Neuronal stem cell (in vitro differentiated cells): ENCODE results near the gene TBC1D22A.

Experiments used
- DNase-seq: peaks from one replicate; pipeline ENCODE4 v3.0.0-alpha.2; 2013; ENCODE audit warnings: low spot score
- H2AFZ ChIP-seq: one replicate; pipeline ENCODE4 v1.6.1; 2013; ENCODE audit warnings: mild to moderate bottlenecking, low read length, inconsistent platforms
- H2AK5ac ChIP-seq: 2 replicates; pipeline ENCODE4 v1.6.1; 2013; ENCODE audit warnings: low read depth, mild to moderate bottlenecking, inconsistent platforms, low read length, moderate library complexity, mixed read lengths
- H2BK120ac ChIP-seq: 2 replicates; pipeline ENCODE4 v1.6.1; 2013; ENCODE audit warnings: low read depth, mild to moderate bottlenecking, inconsistent platforms, low read length, moderate library complexity, mixed read lengths
- H2BK12ac ChIP-seq: one replicate; pipeline ENCODE4 v1.6.1; 2013; ENCODE audit warnings: low read length, inconsistent platforms
- H2BK15ac ChIP-seq: 2 replicates; pipeline ENCODE4 v1.6.1; 2013; ENCODE audit warnings: mild to moderate bottlenecking, low read length, inconsistent platforms, mixed read lengths
- H2BK5ac ChIP-seq: one replicate; pipeline ENCODE4 v1.6.1; 2013; ENCODE audit warnings: inconsistent platforms, mild to moderate bottlenecking, low read length, moderate library complexity
- H3K14ac ChIP-seq: one replicate; pipeline ENCODE4 v1.6.1; 2013; ENCODE audit warnings: low read length, inconsistent platforms
- H3K18ac ChIP-seq: 2 replicates; pipeline ENCODE4 v1.6.1; 2013; ENCODE audit warnings: low read length, inconsistent platforms
- H3K23ac ChIP-seq: 2 replicates; pipeline ENCODE4 v1.6.1; 2013; ENCODE audit warnings: low read depth, mild to moderate bottlenecking, mixed read lengths, low read length, inconsistent platforms; ENCODE audit not compliant: poor library complexity
- H3K27ac ChIP-seq: replicated peaks from 3 replicates; pipeline ENCODE4 v1.5.1; 2013; ENCODE audit warnings: low read length, inconsistent platforms
- H3K27me3 ChIP-seq, 3 experiments: 2 replicates each; pipeline ENCODE4 v1.6.1; 2013; ENCODE audit warnings: low read length in 3 of 3, mild to moderate bottlenecking in 2 of 3, inconsistent platforms in 1 of 3, low read depth in 1 of 3, mixed read lengths in 1 of 3, moderate library complexity in 1 of 3; ENCODE audit not compliant: control insufficient read depth in 3 of 3, insufficient read depth in 3 of 3
- H3K36me3 ChIP-seq, 2 donors: replicated peaks in 1 of 2; 2 replicates each; pipeline ENCODE4 v1.6.1; 2013; ENCODE audit warnings: low read length in 2 of 2; ENCODE audit not compliant: control insufficient read depth in 2 of 2, insufficient read depth in 2 of 2
- H3K4ac ChIP-seq: 2 replicates; pipeline ENCODE4 v1.6.1; 2013; ENCODE audit warnings: inconsistent platforms, mild to moderate bottlenecking, low read length, moderate library complexity
- H3K4me1 ChIP-seq, 2 donors: 1 replicate in 1 of 2; 2 replicates in 1 of 2; pipeline ENCODE4 v1.6.1; 2013; ENCODE audit warnings: low read length in 2 of 2, low read depth in 1 of 2; ENCODE audit not compliant: control insufficient read depth in 2 of 2, insufficient read depth in 1 of 2
- H3K4me2 ChIP-seq: one replicate; pipeline ENCODE4 v1.6.1; 2013; ENCODE audit warnings: mild to moderate bottlenecking, low read length, inconsistent platforms; ENCODE audit not compliant: insufficient read depth, poor library complexity, severe bottlenecking
- H3K4me3 ChIP-seq, 2 donors: 2 replicates each; pipeline ENCODE4 v1.5.1; 2013; ENCODE audit warnings: low read length in 2 of 2, mild to moderate bottlenecking in 2 of 2, inconsistent platforms in 1 of 2, moderate library complexity in 1 of 2
- H3K79me1 ChIP-seq: one replicate; pipeline ENCODE4 v1.6.1; 2013; ENCODE audit warnings: low read depth, mild to moderate bottlenecking, inconsistent platforms, low read length, moderate library complexity
- H3K9ac ChIP-seq: one replicate; pipeline ENCODE4 v1.6.1; 2013; ENCODE audit warnings: mild to moderate bottlenecking, low read depth, low read length, inconsistent platforms; ENCODE audit not compliant: poor library complexity
- H3K9me3 ChIP-seq, 2 donors: replicated peaks in 1 of 2; 2 replicates each; pipeline versions ENCODE3 to v1.6.1; 2013; ENCODE audit warnings: low read length in 2 of 2, mild to moderate bottlenecking in 2 of 2, inconsistent platforms in 1 of 2, low read depth in 1 of 2, mixed read lengths in 1 of 2, moderate library complexity in 1 of 2; ENCODE audit not compliant: control insufficient read depth in 2 of 2, insufficient read depth in 1 of 2
- H4K8ac ChIP-seq: one replicate; pipeline ENCODE4 v1.6.1; 2013; ENCODE audit warnings: low read depth, mild to moderate bottlenecking, inconsistent platforms, low read length, moderate library complexity
- H4K91ac ChIP-seq: one replicate; pipeline ENCODE4 v1.6.1; 2013; ENCODE audit warnings: low read length, low read depth, mild to moderate bottlenecking, inconsistent platforms; ENCODE audit not compliant: poor library complexity
- WGBS, 2 donors: extraction: QIAGEN DNeasy Blood & Tissue Kit; methylation state at CpG; one replicate each; pipeline ENCODE4 v1.1.7; 2013; ENCODE audit warnings: missing lambda C conversion rate in 2 of 2, mixed read lengths in 1 of 2; ENCODE audit not compliant: insufficient read length in 2 of 2, insufficient replicate concordance in 1 of 2; ENCODE audit errors: extremely low coverage in 2 of 2; 5-methylcytosine and 5-hydroxymethylcytosine counted together

TBC1D22A gene

DNA sequence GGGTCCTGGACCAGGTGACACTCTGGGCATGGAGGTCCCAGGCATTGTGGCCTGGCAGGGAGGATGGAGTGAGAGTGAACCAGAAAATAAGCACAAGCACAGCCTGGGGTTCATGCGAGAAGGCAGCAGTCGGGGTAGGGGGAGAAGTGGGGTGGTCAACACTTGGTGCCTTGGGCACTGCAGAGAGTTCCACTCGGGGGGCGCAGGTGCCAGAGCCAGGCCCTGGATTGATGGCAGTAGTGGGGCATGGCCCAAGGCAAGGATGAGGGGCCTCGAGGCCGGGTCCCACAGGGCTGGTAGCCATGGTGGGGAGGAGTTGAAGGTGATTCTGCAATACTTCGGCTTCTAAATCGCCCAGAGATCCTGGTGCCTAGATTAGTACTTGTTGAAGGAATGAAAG is 372.9 kb downstream of the TBC1D22A start:
- no peaks in the 10 kb centered on the region for H3K27me3 ChIP-seq
- no peak overlapping the region for H2BK12ac ChIP-seq
- no peak overlapping the region for H3K27ac ChIP-seq
- H3K23ac ChIP-seq = no peak overlapping the region
- H2AFZ ChIP-seq = no peak overlapping the region
- H2AK5ac ChIP-seq = no peak overlapping the region
- DNase-seq = no peak
- no peak overlapping the region for H3K4me2 ChIP-seq
- no peak overlapping the region for H4K91ac ChIP-seq
- WGBS, 2 donors = no CpG with 5 or more reads among the region's 8 CpGs
- H3K36me3 ChIP-seq = no peaks in the 10 kb centered on the region
- no peak overlapping the region for H3K4ac ChIP-seq
- no peaks in the 10 kb centered on the region for H3K79me1 ChIP-seq
- no peak overlapping the region for H3K4me3 ChIP-seq
- H3K9me3 ChIP-seq = no peaks in the 10 kb centered on the region
- peaks cover 0 to 5% of the 10 kb centered on the region in 2 donors for H3K4me1 ChIP-seq
- H2BK5ac ChIP-seq = no peak overlapping the region
- H2BK120ac ChIP-seq = no peak overlapping the region
- no peak overlapping the region for H4K8ac ChIP-seq
- H3K9ac ChIP-seq = no peak overlapping the region
- peak overlapping the region; percentile 53 for H3K18ac ChIP-seq
- H2BK15ac ChIP-seq = no peak overlapping the region
- H3K14ac ChIP-seq = peak overlapping the region; percentile 63

DNA sequence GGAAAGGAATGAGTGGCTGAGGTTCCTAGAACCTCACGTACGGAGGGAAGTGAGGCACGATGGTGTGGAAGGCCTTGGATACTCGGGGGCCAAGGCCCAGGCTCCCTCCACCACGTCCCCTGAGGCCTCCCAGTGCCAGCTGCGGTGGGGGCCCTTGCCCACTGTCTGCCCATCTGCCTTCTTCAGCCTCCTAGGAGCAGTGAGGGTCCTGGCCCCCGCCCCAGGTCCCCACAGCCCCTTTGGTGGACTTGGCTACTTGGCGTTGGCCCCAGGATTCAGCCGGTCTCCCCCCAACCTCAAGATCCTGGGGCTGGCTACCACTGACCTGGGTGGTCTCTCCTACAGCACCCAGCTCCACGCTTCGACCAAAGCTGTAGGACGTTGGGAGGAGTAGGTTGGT is 373.6 kb downstream of the TBC1D22A start:
- no peak overlapping the region for H3K27ac ChIP-seq
- WGBS, 2 donors = no CpG with 5 or more reads among the region's 12 CpGs
- no peaks in the 10 kb centered on the region for H3K79me1 ChIP-seq
- H4K8ac ChIP-seq = peak overlapping the region; percentile 86
- H3K27me3 ChIP-seq = no peaks in the 10 kb centered on the region
- H3K4me3 ChIP-seq = no peak overlapping the region
- H3K4ac ChIP-seq = no peak overlapping the region
- H2BK5ac ChIP-seq = no peak overlapping the region
- H3K9me3 ChIP-seq = no peaks in the 10 kb centered on the region
- H2AK5ac ChIP-seq = no peak overlapping the region
- peak overlapping the region; percentile 32 for H3K18ac ChIP-seq
- H3K23ac ChIP-seq = peak overlapping the region; percentile 75
- no peak overlapping the region for H3K4me2 ChIP-seq
- H2BK12ac ChIP-seq = peak overlapping the region; percentile 87
- no peak overlapping the region for H2BK15ac ChIP-seq
- H3K4me1 ChIP-seq = peaks cover 0 to 1% of the 10 kb centered on the region in 2 donors
- no peak overlapping the region for H2AFZ ChIP-seq
- DNase-seq = no peak
- H4K91ac ChIP-seq = no peak overlapping the region
- no peak overlapping the region for H2BK120ac ChIP-seq
- H3K36me3 ChIP-seq = no peaks in the 10 kb centered on the region
- H3K9ac ChIP-seq = peak overlapping the region; percentile 17
- H3K14ac ChIP-seq = no peak overlapping the region

DNA sequence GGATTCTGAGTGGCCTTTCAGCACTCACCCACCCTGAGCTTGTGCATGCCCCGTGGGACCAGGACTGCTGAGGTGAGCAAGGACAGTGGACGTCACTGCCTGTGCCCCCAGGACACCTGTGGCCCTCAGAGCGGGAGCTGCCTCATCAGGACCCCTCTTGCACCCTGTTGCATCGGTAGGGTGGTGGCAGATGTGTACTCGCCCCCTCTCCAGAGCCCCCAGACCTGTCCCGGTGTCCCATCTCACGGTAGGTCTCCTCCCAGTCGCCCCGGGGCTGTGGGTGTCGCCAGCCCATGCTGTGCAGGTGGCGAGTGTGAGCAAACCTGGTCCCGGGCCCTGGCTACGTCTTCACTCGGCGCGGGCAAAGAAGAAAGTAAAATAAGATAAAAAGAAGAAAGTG is 374.2 kb downstream of the TBC1D22A start:
- Histone ChIP-seq H4K8ac (no peak overlapping the region), H3K14ac (peak overlapping the region; percentile 92), H3K9ac (no peak overlapping the region), H2BK12ac (peak overlapping the region; percentile 5), H3K27me3 (no peaks in the 10 kb centered on the region), H2AFZ (no peak overlapping the region), H3K4me2 (no peak overlapping the region), H3K23ac (peak overlapping the region; percentile 90), H3K4me3 (no peak overlapping the region), H3K79me1 (no peaks in the 10 kb centered on the region), H3K18ac (peak overlapping the region; percentile 69), H3K9me3 (no peaks in the 10 kb centered on the region), H3K4ac (no peak overlapping the region), H3K4me1 (no peaks in the 10 kb centered on the region), H2AK5ac (no peak overlapping the region), H3K27ac (no peak overlapping the region), H2BK5ac (no peak overlapping the region), H2BK15ac (no peak overlapping the region), H3K36me3 (no peaks in the 10 kb centered on the region), H4K91ac (no peak overlapping the region), H2BK120ac (no peak overlapping the region)
- no peak for DNase-seq
- no CpG with 5 or more reads among the region's 16 CpGs for WGBS, 2 donors

DNA sequence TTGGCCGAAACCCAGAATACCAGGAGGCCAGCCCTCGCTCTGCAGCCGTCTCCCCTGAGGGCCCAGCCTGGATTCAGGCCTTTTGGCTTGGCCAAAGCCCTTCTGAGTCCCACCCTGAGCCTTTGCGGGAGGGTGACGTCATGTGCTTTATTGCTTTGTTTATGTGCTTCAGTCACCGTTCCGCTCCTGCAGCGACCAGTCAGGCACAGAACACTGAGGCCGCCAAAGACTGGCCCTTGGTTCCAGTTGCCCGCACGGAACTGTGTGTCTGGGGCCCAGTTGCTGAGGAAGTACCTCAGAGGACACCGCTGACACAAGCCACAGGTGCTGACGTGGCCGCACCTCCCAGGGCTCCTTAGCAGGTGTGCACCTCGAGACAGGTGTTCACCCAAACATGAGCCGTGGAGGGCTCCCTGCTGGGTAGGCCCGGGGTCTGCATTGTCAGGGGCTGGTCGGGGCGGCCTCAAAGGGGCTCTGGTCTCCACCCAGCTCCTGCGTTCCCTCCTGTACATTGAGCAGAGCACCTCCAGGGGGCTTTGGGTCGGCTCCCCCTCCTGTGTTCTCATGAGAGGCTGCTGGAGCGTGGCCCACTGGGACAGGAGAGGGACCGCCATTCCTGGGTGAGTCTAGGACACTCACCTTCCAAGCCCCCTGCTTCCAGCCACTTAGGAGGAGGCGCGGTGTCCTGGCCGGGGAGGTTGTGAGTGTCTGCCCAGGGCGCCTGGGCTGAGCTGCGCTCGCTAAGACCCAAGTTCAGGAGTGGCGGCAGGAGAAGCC is 376.8 kb downstream of the TBC1D22A start:
- no peak overlapping the region for H2BK120ac ChIP-seq
- H3K4me3 ChIP-seq = no peak overlapping the region
- no peak overlapping the region for H3K4ac ChIP-seq
- H3K23ac ChIP-seq = no peak overlapping the region
- no peak overlapping the region for H3K4me2 ChIP-seq
- H2BK15ac ChIP-seq = no peak overlapping the region
- WGBS, 2 donors = no CpG with 5 or more reads among the region's 30 CpGs
- H3K27ac ChIP-seq = no peak overlapping the region
- H3K4me1 ChIP-seq = no peaks in the 10 kb centered on the region
- H3K79me1 ChIP-seq = peaks cover 2% of the 10 kb centered on the region
- no peak overlapping the region for H3K14ac ChIP-seq
- H4K91ac ChIP-seq = no peak overlapping the region
- H3K36me3 ChIP-seq = no peaks in the 10 kb centered on the region
- H2AK5ac ChIP-seq = no peak overlapping the region
- H3K9ac ChIP-seq = peak overlapping the region; percentile 9
- no peaks in the 10 kb centered on the region for H3K27me3 ChIP-seq
- peak overlapping the region; percentile 28 for H3K18ac ChIP-seq
- H2BK12ac ChIP-seq = no peak overlapping the region
- no peak for DNase-seq
- H2BK5ac ChIP-seq = no peak overlapping the region
- no peak overlapping the region for H4K8ac ChIP-seq
- H3K9me3 ChIP-seq = no peaks in the 10 kb centered on the region
- H2AFZ ChIP-seq = no peak overlapping the region
